ENCODE data around the gene BEST3.

BEST3 gene

GRCh38 chr12:69688471-69689427 is 10.4 kb downstream of the BEST3 start:
- H3K27ac ChIP-seq (ENCODE audit: insufficient read depth, low read length, poor library complexity, severe bottlenecking): no peak overlapping the region
- DNase-seq: no peak

DNA sequence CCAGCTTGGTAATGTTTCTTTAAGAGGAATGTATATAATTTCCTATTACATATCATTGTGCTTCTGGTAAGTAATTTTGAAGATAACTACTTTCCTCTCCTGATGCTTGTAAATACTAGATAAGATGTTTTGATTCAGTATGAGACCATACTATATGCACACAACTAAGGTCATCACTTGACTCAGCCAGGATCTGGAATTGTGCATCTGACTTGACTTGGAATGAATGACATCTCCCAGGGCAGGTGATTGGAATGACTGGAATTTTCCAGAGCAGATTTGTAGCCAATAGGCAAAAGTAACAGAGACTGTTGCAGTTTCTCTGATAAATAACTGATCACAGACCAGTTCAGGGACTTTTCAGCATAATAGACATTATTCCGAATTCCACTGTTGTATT is 11.1 kb downstream of the BEST3 start:
- H3K4me1 ChIP-seq (ENCODE audit: control insufficient read depth, insufficient read depth, low read length, poor library complexity, severe bottlenecking): no peaks in the 10 kb centered on the region
- H3K36me3 ChIP-seq (ENCODE audit: control insufficient read depth, insufficient read depth, low read length): no peaks in the 10 kb centered on the region
- no peak overlapping the region for H3K27ac ChIP-seq (ENCODE audit: insufficient read depth, low read length, poor library complexity, severe bottlenecking)
- DNase-seq: no peak
- H3K27me3 ChIP-seq (replicated peaks; ENCODE audit: control insufficient read depth, insufficient read depth, low read length, poor library complexity, severe bottlenecking): no peaks in the 10 kb centered on the region
- H3K9me3 ChIP-seq (ENCODE audit: control insufficient read depth, low read length): no peaks in the 10 kb centered on the region
- no peak overlapping the region for H3K4me3 ChIP-seq (ENCODE audit: insufficient read depth, low read depth, low read length, poor library complexity, severe bottlenecking)

More at GRCh38 chr12:69688471-69689427, 10.4 kb downstream of the BEST3 start:
- no peaks in the 10 kb centered on the region for H3K9me3 ChIP-seq (ENCODE audit: control insufficient read depth, low read length)
- H3K4me1 ChIP-seq (ENCODE audit: control insufficient read depth, insufficient read depth, low read length, poor library complexity, severe bottlenecking): no peaks in the 10 kb centered on the region
- no peaks in the 10 kb centered on the region for H3K27me3 ChIP-seq (replicated peaks; ENCODE audit: control insufficient read depth, insufficient read depth, low read length, poor library complexity, severe bottlenecking)
- no peak overlapping the region for H3K4me3 ChIP-seq (ENCODE audit: insufficient read depth, low read depth, low read length, poor library complexity, severe bottlenecking)
- no peaks in the 10 kb centered on the region for H3K36me3 ChIP-seq (ENCODE audit: control insufficient read depth, insufficient read depth, low read length)

DNA sequence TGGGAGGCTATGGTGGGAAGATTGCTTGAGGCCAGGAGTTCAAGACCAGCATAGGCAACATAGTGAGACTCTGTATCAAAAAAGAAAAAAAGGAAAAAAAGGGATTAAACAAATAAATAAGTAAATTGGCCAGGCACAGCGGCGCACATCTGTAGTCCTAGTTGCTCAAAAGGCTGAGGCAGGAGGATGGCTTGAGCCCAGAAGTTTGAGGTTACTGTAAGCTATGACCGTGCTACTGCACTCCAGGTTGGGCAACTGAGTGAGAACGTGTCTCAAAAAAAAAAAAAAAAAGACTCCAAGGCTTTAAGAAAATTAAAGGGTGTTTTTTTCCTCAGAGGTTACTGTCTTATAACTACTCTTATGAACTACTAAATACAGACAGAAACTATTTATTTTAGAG is 11.7 kb downstream of the BEST3 start:
- DNase-seq: no peak
- H3K4me3 ChIP-seq (ENCODE audit: insufficient read depth, low read depth, low read length, poor library complexity, severe bottlenecking): no peak overlapping the region
- H3K9me3 ChIP-seq (ENCODE audit: control insufficient read depth, low read length): no peaks in the 10 kb centered on the region
- no peaks in the 10 kb centered on the region for H3K36me3 ChIP-seq (ENCODE audit: control insufficient read depth, insufficient read depth, low read length)
- no peaks in the 10 kb centered on the region for H3K27me3 ChIP-seq (replicated peaks; ENCODE audit: control insufficient read depth, insufficient read depth, low read length, poor library complexity, severe bottlenecking)
- H3K4me1 ChIP-seq (ENCODE audit: control insufficient read depth, insufficient read depth, low read length, poor library complexity, severe bottlenecking): no peaks in the 10 kb centered on the region
- no peak overlapping the region for H3K27ac ChIP-seq (ENCODE audit: insufficient read depth, low read length, poor library complexity, severe bottlenecking)

DNA sequence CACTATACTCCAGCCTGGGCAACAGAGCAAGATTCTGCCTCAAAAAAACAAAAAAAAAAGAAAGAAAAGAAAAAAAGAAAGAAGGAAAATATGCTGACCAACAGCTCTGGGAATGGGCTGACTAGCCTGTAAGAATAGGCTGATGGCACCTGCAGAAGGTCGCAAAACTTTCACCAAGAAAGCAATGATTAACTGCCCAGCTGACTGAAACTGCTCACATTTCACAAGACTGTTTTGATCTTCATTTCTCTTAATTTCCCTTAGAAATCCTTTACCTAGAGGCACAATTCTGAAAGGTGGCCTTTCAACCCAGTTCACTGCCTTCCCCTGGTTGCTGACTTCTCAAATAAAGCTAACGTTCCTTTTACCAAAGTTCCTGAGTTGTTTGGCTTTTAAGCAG is 12.4 kb downstream of the BEST3 start:
- Histone ChIP-seq H3K9me3 (ENCODE audit: control insufficient read depth, low read length) (no peaks in the 10 kb centered on the region), H3K4me3 (ENCODE audit: insufficient read depth, low read depth, low read length, poor library complexity, severe bottlenecking) (no peak overlapping the region), H3K27me3 (replicated peaks; ENCODE audit: control insufficient read depth, insufficient read depth, low read length, poor library complexity, severe bottlenecking) (no peaks in the 10 kb centered on the region), H3K36me3 (ENCODE audit: control insufficient read depth, insufficient read depth, low read length) (no peaks in the 10 kb centered on the region), H3K4me1 (ENCODE audit: control insufficient read depth, insufficient read depth, low read length, poor library complexity, severe bottlenecking) (no peaks in the 10 kb centered on the region), H3K27ac (ENCODE audit: insufficient read depth, low read length, poor library complexity, severe bottlenecking) (no peak overlapping the region)
- DNase-seq: no peak

- no peaks in the 10 kb centered on the region for H3K27me3 ChIP-seq (replicated peaks; ENCODE audit: control insufficient read depth, insufficient read depth, low read length, poor library complexity, severe bottlenecking)
- no peak overlapping the region for H3K27ac ChIP-seq (ENCODE audit: insufficient read depth, low read length, poor library complexity, severe bottlenecking)
- no peak overlapping the region for H3K4me3 ChIP-seq (ENCODE audit: insufficient read depth, low read depth, low read length, poor library complexity, severe bottlenecking)
- no peaks in the 10 kb centered on the region for H3K4me1 ChIP-seq (ENCODE audit: control insufficient read depth, insufficient read depth, low read length, poor library complexity, severe bottlenecking)
- no peak for DNase-seq
- H3K9me3 ChIP-seq (ENCODE audit: control insufficient read depth, low read length): no peaks in the 10 kb centered on the region
- no peaks in the 10 kb centered on the region for H3K36me3 ChIP-seq (ENCODE audit: control insufficient read depth, insufficient read depth, low read length)
These were observed 13.3 kb downstream of the BEST3 start for GRCh38 chr12:69685810-69686209.

GRCh38 chr12:69684466-69684865 is 14.6 kb downstream of the BEST3 start:
- no peak overlapping the region for H3K27ac ChIP-seq (ENCODE audit: insufficient read depth, low read length, poor library complexity, severe bottlenecking)

DNA sequence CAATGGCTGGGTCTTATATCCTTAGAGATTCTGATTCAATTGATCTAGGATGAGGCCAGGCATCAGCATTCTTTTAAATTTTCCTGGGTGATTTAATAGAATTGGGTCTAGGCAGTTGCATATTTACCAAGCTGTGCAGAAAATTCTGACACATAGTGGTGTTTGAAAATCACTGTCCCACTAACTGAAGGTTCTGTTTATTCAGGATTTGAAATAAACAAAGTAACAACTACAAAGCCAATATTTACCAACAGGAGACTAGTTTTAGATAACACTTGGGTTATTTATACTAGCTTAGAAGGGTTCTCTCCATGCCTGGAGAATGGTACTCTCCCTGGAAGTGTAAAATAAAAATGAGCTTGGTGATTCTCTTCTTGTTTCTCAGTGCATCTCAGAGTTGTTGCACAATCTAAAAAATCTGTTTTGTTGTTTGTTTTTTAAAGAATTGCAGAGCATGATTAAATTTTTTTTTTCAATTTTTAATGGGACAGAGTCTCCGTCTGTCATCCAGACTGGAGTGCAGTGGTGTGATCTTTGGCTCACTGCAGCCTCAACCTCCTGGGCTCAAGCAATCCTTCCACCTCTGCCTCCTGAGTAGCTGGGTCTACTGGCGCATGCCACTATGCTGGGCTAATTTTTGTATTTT is 16.9 kb downstream of the BEST3 start:
- no peaks in the 10 kb centered on the region for H3K27me3 ChIP-seq (replicated peaks; ENCODE audit: control insufficient read depth, insufficient read depth, low read length, poor library complexity, severe bottlenecking)
- H3K9me3 ChIP-seq (ENCODE audit: control insufficient read depth, low read length): no peaks in the 10 kb centered on the region
- H3K27ac ChIP-seq (ENCODE audit: insufficient read depth, low read length, poor library complexity, severe bottlenecking): no peak overlapping the region
- no peak overlapping the region for H3K4me3 ChIP-seq (ENCODE audit: insufficient read depth, low read depth, low read length, poor library complexity, severe bottlenecking)
- no peaks in the 10 kb centered on the region for H3K36me3 ChIP-seq (ENCODE audit: control insufficient read depth, insufficient read depth, low read length)
- no peaks in the 10 kb centered on the region for H3K4me1 ChIP-seq (ENCODE audit: control insufficient read depth, insufficient read depth, low read length, poor library complexity, severe bottlenecking)
- DNase-seq: no peak

More at GRCh38 chr12:69684466-69684865, 14.6 kb downstream of the BEST3 start:
- no peaks in the 10 kb centered on the region for H3K9me3 ChIP-seq (ENCODE audit: control insufficient read depth, low read length)
- H3K4me3 ChIP-seq (ENCODE audit: insufficient read depth, low read depth, low read length, poor library complexity, severe bottlenecking): no peak overlapping the region
- no peak for DNase-seq
- H3K4me1 ChIP-seq (ENCODE audit: control insufficient read depth, insufficient read depth, low read length, poor library complexity, severe bottlenecking): no peaks in the 10 kb centered on the region
- H3K36me3 ChIP-seq (ENCODE audit: control insufficient read depth, insufficient read depth, low read length): no peaks in the 10 kb centered on the region
- no peaks in the 10 kb centered on the region for H3K27me3 ChIP-seq (replicated peaks; ENCODE audit: control insufficient read depth, insufficient read depth, low read length, poor library complexity, severe bottlenecking)

DNA sequence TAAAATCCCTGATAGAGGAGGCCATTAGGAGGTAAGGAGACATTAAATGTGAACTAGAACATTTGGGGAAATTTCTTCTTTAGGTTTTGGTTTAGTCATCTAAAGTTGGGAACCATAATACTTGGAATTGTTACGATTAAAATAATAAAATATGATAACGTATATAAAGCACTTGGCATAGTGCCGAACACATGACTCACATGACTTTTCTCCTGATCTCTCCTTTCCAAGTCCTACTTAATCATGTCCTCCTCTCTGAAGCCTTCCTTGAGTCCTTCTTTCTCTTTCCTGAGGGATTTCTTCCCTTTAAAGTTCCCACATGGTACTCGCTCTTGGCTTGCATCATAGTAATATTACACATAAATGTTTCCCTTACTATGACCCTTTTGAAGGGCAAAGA is 20.0 kb downstream of the BEST3 start:
- Histone ChIP-seq H3K27ac (ENCODE audit: insufficient read depth, low read length, poor library complexity, severe bottlenecking) (no peak overlapping the region), H3K27me3 (replicated peaks; ENCODE audit: control insufficient read depth, insufficient read depth, low read length, poor library complexity, severe bottlenecking) (no peaks in the 10 kb centered on the region), H3K4me3 (ENCODE audit: insufficient read depth, low read depth, low read length, poor library complexity, severe bottlenecking) (no peak overlapping the region), H3K36me3 (ENCODE audit: control insufficient read depth, insufficient read depth, low read length) (no peaks in the 10 kb centered on the region), H3K4me1 (ENCODE audit: control insufficient read depth, insufficient read depth, low read length, poor library complexity, severe bottlenecking) (no peaks in the 10 kb centered on the region), H3K9me3 (ENCODE audit: control insufficient read depth, low read length) (no peaks in the 10 kb centered on the region)
- DNase-seq: no peak

DNA sequence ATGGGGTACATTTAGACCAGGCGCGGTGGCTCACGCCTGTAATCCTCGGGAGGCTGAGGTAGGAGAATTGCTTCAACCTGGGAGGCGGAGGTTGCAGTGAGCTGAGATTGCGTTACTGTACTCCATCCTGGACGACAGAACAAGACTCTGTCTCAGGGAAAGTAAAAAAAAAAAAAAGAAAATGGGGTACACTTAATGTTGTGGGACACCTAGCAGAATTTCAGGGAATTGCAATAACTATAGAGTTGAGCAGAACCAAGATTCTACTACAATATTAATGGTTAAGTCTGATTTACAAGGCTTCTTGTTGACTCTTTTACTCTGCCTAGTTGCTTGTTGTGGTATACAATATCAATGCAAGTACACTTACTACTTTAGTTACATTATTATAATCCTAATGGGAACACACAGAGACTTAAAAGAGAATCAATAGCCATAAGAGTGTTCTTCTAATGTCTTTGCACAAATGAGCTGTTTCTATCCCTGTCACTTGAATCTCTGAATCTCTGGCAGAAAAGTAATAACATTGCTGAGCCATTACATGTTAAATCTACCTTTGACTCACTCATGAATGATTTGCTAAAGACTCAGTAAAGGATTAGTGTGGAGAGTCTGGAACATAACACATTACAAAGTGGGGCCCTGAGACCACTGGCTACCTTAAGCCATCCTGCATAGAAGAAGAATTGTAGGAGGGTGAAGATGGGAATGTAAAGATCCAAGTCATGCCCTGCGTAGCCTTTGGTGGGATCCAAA is 22.7 kb downstream of the BEST3 start:
- H3K27ac ChIP-seq (ENCODE audit: insufficient read depth, low read length, poor library complexity, severe bottlenecking): no peak overlapping the region
- DNase-seq: no peak
- H3K4me1 ChIP-seq (ENCODE audit: control insufficient read depth, insufficient read depth, low read length, poor library complexity, severe bottlenecking): no peaks in the 10 kb centered on the region
- no peaks in the 10 kb centered on the region for H3K9me3 ChIP-seq (ENCODE audit: control insufficient read depth, low read length)
- H3K27me3 ChIP-seq (replicated peaks; ENCODE audit: control insufficient read depth, insufficient read depth, low read length, poor library complexity, severe bottlenecking): no peaks in the 10 kb centered on the region
- no peak overlapping the region for H3K4me3 ChIP-seq (ENCODE audit: insufficient read depth, low read depth, low read length, poor library complexity, severe bottlenecking)
- H3K36me3 ChIP-seq (ENCODE audit: control insufficient read depth, insufficient read depth, low read length): no peaks in the 10 kb centered on the region

All from effector memory CD4-positive, alpha-beta T cell (primary cell).